Measurements from ENCODE around the gene CCL14.

Gene CCL14

GRCh38 chr17:35986643-35987042 is at the start of gene CCL14:
TSS of gene CCL14 (minus strand) at chr17:35986729. CDS start at chr17:35986649, 80 bp downstream.
- no peak within 1 kb of the TSS for H3K4me3 ChIP-seq (ENCODE audit: low read depth, low read length)
- no peak for TF ChIP-seq CTCF (IDR thresholded peaks at IDR 0.05; ENCODE audit: control insufficient read depth, extremely low read depth, insufficient read depth)
- no peak for DNase-seq (ENCODE audit: low read depth)

GRCh38 chr17:36036235-36036634 is 49.7 kb upstream of the CCL14 start:
- no peak for TF ChIP-seq CTCF (IDR thresholded peaks at IDR 0.05; ENCODE audit: control insufficient read depth, extremely low read depth, insufficient read depth)
- no peak overlapping the region for H3K4me3 ChIP-seq (ENCODE audit: low read depth, low read length)
- DNase-seq (ENCODE audit: low read depth) = no peak

DNA sequence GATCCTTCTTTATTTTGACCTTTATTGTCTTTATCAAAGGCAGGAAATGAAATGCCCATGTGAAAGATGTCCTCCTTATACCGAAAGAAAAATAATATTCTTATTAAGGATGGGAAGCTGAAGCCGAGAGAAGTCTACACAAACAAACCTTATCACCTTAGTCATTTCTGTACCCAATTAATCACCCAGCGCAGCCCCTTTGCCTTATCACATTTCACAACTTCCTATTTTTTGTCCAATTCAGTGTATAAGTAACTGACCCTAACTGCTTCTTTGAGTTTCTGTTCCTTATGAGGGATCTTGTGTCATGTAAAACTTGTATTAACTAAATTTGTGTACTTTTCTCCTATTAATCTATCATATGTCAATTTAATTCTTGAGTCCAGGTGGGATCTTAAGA is 47.6 kb upstream of the CCL14 start:
- H3K4me3 ChIP-seq (ENCODE audit: low read depth, low read length) = no peak overlapping the region
- DNase-seq (ENCODE audit: low read depth) = no peak

GRCh38 chr17:36030956-36031355 is 44.4 kb upstream of the CCL14 start:
- no peak overlapping the region for H3K4me3 ChIP-seq (ENCODE audit: low read depth, low read length)
- no peak for TF ChIP-seq CTCF (IDR thresholded peaks at IDR 0.05; ENCODE audit: control insufficient read depth, extremely low read depth, insufficient read depth)
- DNase-seq (ENCODE audit: low read depth) = no peak

More for the DNA sequence above, 47.6 kb upstream of the CCL14 start:
- TF ChIP-seq CTCF (IDR thresholded peaks at IDR 0.05; ENCODE audit: control insufficient read depth, extremely low read depth, insufficient read depth) = no peak

DNA sequence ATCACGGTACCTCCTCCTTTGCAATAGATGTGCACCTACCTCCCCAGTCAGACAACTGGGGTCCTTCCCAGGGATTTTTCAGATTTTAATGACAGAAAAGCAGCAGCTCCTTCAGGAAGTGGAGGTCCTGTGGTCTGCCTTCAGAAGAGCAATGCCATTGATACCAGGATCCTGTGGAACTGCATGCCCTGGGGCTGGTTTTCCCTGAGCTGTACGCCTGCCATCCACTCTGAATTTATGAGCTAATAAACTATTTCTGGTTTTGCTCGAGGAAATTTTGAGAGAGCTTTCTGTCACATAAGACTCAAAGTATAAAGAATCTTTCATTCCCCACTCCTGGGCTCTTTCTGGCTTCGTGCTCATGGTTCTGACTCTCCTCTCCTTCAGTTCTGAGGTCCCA is 41.2 kb upstream of the CCL14 start:
- DNase-seq (ENCODE audit: low read depth) = peak; percentile 41
- no peak for TF ChIP-seq CTCF (IDR thresholded peaks at IDR 0.05; ENCODE audit: control insufficient read depth, extremely low read depth, insufficient read depth)
- no peak overlapping the region for H3K4me3 ChIP-seq (ENCODE audit: low read depth, low read length)

GRCh38 chr17:36024106-36024869 is 37.8 kb upstream of the CCL14 start:
- no peak overlapping the region for H3K4me3 ChIP-seq (ENCODE audit: low read depth, low read length)
- no peak for TF ChIP-seq CTCF (IDR thresholded peaks at IDR 0.05; ENCODE audit: control insufficient read depth, extremely low read depth, insufficient read depth)
- DNase-seq (ENCODE audit: low read depth) = no peak

GRCh38 chr17:36019423-36019822 is 32.9 kb upstream of the CCL14 start:
- DNase-seq (ENCODE audit: low read depth) = no peak
- TF ChIP-seq CTCF (IDR thresholded peaks at IDR 0.05; ENCODE audit: control insufficient read depth, extremely low read depth, insufficient read depth) = no peak
- H3K4me3 ChIP-seq (ENCODE audit: low read depth, low read length) = no peak overlapping the region

Measured in LNCaP clone FGC (cell line).